Measurements from ENCODE around the gene RAPGEFL1. TPM values are rescaled to one million over a fixed set of nuclear protein-coding genes. Genes with fewer than 3 reads are reported as not detected.

Gene RAPGEFL1
- total RNA-seq, 1 donor from 2014 or later, result 9.3 TPM

DNA sequence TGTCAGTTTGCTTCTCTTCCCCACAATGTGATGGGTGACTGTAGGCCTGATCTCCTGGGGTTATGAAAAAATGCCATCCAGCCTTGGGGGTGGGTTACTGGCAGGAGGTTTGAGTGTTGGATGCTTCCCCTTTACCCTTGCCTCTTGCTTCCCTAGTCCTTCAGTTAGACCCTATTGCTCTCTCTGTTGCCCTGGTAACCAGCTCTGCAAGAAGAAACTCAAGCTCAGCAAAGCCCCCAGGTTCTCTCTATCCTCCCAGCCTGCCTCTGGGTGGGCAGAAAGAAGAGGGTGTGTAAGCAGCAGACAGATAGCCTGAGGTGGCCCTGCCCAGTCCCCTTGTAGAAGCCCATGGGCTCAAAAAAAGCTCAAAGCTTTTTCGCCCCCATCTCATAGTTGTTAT, 2.8 kb upstream of the RAPGEFL1 start:
- no peak for ATAC-seq
- no peak for DNase-seq
- H3K27me3 ChIP-seq (ENCODE audit: low read depth), result no peaks in the 10 kb centered on the region
- H3K9me3 ChIP-seq, result no peaks in the 10 kb centered on the region
- intact Hi-C loops (cut with DNase I), result no loop called here
- H3K27ac ChIP-seq, result no peak overlapping the region
- H3K4me1 ChIP-seq, result peaks cover 15% of the 10 kb centered on the region
- peaks cover 64% of the 10 kb centered on the region for H3K36me3 ChIP-seq
- TF ChIP-seq, protein P1, sequence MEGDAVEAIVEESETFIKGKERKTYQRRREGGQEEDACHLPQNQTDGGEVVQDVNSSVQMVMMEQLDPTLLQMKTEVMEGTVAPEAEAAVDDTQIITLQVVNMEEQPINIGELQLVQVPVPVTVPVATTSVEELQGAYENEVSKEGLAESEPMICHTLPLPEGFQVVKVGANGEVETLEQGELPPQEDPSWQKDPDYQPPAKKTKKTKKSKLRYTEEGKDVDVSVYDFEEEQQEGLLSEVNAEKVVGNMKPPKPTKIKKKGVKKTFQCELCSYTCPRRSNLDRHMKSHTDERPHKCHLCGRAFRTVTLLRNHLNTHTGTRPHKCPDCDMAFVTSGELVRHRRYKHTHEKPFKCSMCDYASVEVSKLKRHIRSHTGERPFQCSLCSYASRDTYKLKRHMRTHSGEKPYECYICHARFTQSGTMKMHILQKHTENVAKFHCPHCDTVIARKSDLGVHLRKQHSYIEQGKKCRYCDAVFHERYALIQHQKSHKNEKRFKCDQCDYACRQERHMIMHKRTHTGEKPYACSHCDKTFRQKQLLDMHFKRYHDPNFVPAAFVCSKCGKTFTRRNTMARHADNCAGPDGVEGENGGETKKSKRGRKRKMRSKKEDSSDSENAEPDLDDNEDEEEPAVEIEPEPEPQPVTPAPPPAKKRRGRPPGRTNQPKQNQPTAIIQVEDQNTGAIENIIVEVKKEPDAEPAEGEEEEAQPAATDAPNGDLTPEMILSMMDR (IDR thresholded peaks at IDR 0.05), result no peak
- H3K4me3 ChIP-seq, result no peak overlapping the region

DNA sequence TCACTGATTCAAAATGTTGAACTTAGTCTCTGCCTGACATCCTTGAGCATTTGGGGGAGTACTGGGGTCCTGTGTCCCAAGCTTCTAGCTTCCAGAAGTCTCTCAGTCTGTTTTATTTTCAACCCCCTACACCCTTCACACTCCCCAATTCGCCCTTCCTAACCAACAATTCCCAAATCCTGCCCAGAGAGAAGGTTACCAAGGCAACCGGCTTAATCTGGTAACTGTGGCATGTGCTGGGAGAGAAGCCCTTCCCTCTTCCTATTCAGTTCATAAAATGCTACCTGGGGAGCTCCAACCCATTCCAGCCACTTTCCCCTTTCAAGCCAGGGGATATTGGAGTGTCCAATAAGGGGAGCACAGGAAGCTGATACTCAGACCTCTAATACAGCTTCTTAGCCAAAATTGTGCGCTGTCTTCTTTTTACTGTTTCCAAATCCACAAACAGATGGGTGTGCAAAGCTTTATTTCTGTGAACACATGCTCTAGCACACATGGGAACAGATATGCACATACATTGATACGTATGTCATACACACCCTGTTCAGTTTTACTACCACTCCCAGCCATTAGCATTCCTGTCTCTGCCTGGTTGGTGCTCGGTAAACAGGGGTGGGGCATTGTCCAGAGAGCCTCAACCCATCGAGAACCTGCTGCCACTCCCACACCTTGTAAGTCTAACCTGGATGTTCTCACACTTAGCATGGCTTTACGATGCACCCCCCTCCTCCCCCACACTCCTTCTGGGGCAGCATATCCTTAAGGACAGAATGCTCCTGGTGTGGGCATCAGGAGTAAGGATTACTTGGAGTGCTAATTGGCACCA, 1.1 kb upstream of the RAPGEFL1 start:
- ATAC-seq (peak; percentile 70 to 83), DNase-seq (peak; percentile 73)
- Histone ChIP-seq H3K9me3 (no peaks in the 10 kb centered on the region), H3K4me1 (peaks cover 15% of the 10 kb centered on the region), H3K27ac (peak overlapping the region; percentile 56), H3K36me3 (peaks cover 48% of the 10 kb centered on the region), H3K4me3 (no peak overlapping the region), H3K27me3 (ENCODE audit: low read depth) (no peaks in the 10 kb centered on the region)
- intact Hi-C loops (cut with DNase I), result no loop called here
- TF ChIP-seq, protein P1 (IDR thresholded peaks at IDR 0.05), result no peak

DNA sequence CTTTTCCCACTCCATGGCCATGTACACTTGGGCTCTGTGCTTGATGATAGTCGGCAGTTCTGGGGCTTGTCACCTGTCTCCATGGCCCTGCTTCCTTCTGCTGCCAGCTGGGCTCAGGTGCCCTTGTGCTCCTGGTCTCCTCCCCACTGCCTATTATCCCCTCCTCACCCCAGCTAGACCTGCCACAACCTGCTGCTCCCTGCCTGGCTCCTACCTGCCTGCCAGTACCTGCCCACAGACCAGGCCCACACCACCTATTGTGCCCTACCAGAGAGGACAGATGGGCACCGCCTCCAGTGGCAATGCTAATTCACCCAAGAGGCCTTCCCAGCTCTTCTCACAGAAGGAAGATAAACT, 538 bp upstream of the RAPGEFL1 start:
- TF ChIP-seq, protein P1 (IDR thresholded peaks at IDR 0.05), result no peak
- DNase-seq (peak; percentile 57), ATAC-seq (peak; percentile 18 to 29)
- Histone ChIP-seq H3K36me3 (peaks cover 42% of the 10 kb centered on the region), H3K27ac (peak overlapping the region; percentile 56), H3K4me1 (peaks cover 15% of the 10 kb centered on the region), H3K9me3 (no peaks in the 10 kb centered on the region), H3K27me3 (ENCODE audit: low read depth) (no peaks in the 10 kb centered on the region), H3K4me3 (peak overlapping the region; percentile 53)
- intact Hi-C loops (cut with DNase I), result no loop called here

DNA sequence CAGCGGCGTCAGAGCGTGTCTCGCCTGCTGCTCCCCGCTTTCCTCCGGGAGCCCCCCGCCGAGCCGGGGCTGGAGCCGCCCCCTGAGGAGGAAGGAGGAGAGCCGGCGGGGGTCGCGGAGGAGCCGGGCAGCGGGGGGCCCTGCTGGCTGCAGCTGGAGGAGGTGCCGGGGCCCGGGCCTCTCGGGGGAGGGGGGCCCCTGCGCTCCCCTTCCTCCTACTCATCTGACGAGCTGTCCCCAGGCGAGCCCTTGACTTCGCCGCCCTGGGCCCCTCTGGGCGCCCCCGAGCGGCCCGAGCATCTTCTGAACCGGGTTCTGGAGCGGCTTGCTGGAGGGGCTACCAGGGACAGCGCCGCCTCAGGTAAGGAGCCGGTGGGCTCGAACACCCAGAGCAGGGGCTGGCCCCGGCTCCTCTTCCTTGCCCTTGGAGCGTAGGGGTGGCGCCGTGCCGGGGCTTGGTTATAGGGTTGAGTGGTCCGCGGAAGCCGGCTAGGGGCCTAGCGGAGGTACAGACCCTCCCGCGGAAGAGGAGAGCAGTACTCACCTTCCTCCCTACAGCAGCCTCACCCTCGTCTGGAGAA, 841 bp downstream of the RAPGEFL1 start:
- H3K27ac ChIP-seq, result no peak overlapping the region
- intact Hi-C loops (cut with DNase I), result no loop called here
- DNase-seq, result no peak

DNA sequence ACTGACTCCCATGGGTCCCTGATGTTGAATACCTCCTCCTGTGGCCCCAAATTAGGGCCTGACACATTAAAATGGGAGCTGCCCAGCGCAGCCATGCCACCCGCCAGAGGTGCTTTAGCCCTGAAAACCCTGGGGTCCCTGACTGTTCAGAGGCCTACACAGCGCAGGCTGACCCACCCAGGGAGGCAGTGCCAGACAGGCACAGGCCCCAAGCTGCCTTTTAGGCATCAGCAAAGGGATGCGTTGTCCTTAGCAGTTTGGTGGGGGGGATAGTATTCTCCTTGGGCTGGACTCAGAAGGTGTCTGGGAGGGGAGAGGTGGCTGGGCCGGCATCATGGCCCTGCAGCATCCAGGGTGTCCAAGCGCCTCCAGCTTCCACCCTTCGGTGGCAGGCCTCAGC, 1.4 kb downstream of the RAPGEFL1 start:
- Histone ChIP-seq H3K4me3 (no peak overlapping the region), H3K4me1 (peaks cover 15% of the 10 kb centered on the region), H3K27me3 (ENCODE audit: low read depth) (no peaks in the 10 kb centered on the region), H3K27ac (no peak overlapping the region), H3K36me3 (peaks cover 24% of the 10 kb centered on the region), H3K9me3 (no peaks in the 10 kb centered on the region)
- intact Hi-C loops (cut with DNase I), result no loop called here
- TF ChIP-seq, protein P1 (IDR thresholded peaks at IDR 0.05), result no peak
- no peak for ATAC-seq
- no peak for DNase-seq

More for the DNA sequence above, 841 bp downstream of the RAPGEFL1 start:
- no peaks in the 10 kb centered on the region for H3K27me3 ChIP-seq (ENCODE audit: low read depth)
- TF ChIP-seq, protein P1 (IDR thresholded peaks at IDR 0.05), result no peak
- H3K4me3 ChIP-seq, result peak overlapping the region; percentile 53
- H3K4me1 ChIP-seq, result peaks cover 15% of the 10 kb centered on the region
- peak in 1 of 2 donors; percentile 1 for ATAC-seq
- H3K36me3 ChIP-seq, result peaks cover 30% of the 10 kb centered on the region
- no peaks in the 10 kb centered on the region for H3K9me3 ChIP-seq
